Tibial nerve (tissue), 4 donors: Measurements from ENCODE around the gene TSPAN17. TPM values are rescaled to one million over a fixed set of nuclear protein-coding genes. Genes with fewer than 3 reads are reported as not detected.

ENCODE experiments used
- DNase-seq, 2 donors: peaks; one replicate each; pipeline ENCODE4 v3.0.0-alpha.2; 2019; ENCODE audit warnings: low spot score in 2 of 2
- H3K27ac ChIP-seq, 4 donors: fragments of 200-600 bp; sonication (generic) in 3 of 4; one replicate each; pipeline ENCODE4 v1.5.1; 2017 to 2019; ENCODE audit warnings: mild to moderate bottlenecking in 1 of 4
- H3K27me3 ChIP-seq, 2 donors: fragments of 200-600 bp; sonication (generic) in 1 of 2; one replicate each; pipeline versions ENCODE4 v1.5.1 to v1.6.0; 2017 to 2019
- H3K36me3 ChIP-seq, 3 donors: fragments of 200-600 bp; sonication (generic); one replicate each; pipeline ENCODE4 v1.5.1; 2018 to 2019
- H3K4me1 ChIP-seq, 4 donors: fragments of 200-600 bp; sonication (generic) in 3 of 4; one replicate each; pipeline ENCODE4 v1.5.1; 2017 to 2019
- H3K4me3 ChIP-seq, 4 donors: fragments of 200-600 bp; sonication (generic) in 3 of 4; one replicate each; pipeline ENCODE4 v1.5.1; 2017 to 2019; ENCODE audit warnings: mild to moderate bottlenecking in 1 of 4, moderate library complexity in 1 of 4
- H3K9me3 ChIP-seq, 4 donors: fragments of 200-600 bp; sonication (generic) in 3 of 4; one replicate each; pipeline ENCODE4 v1.5.1; 2017 to 2019
- CTCF ChIP-seq, 5 experiments: fragments of 200-600 bp in 3 of 5; fragments of 450-650 bp in 2 of 5; sonication (generic) in 3 of 5; IDR thresholded peaks; one replicate each; pipeline ENCODE4 v1.5.1; 2016 to 2019; ENCODE audit warnings: antibody characterized with exemption in 5 of 5, mild to moderate bottlenecking in 3 of 5, moderate library complexity in 2 of 5
- EP300 ChIP-seq, 2 donors: sonication (generic); formaldehyde crosslinking; IDR thresholded peaks; one replicate each; pipeline ENCODE4 v1.6.1; 2017; ENCODE audit warnings: antibody characterized with exemption in 2 of 2, mild to moderate bottlenecking in 1 of 2
- POLR2A ChIP-seq, 2 donors: fragments of 450-650 bp; IDR thresholded peaks; one replicate each; pipeline ENCODE4 v1.6.1; 2017; ENCODE audit warnings: antibody characterized with exemption in 2 of 2, mild to moderate bottlenecking in 2 of 2, moderate library complexity in 2 of 2
- WGBS, 2 donors: methylation state at CpG; one replicate each; pipeline ENCODE4 v1.1.5; 2018; 5-methylcytosine and 5-hydroxymethylcytosine counted together
- total RNA-seq, 4 donors: library from RNA; depleted of rRNA; stranded (reverse); fragments of >200 nt; gene quantifications; one replicate each; pipeline ENCODE4 v1.1.0, GENCODE V29; 2016

Gene TSPAN17
- total RNA-seq, 4 donors from 2014 or later, result 11.0 to 25.8 (median 14.3) TPM

- H3K36me3 ChIP-seq, result no peaks in the 10 kb centered on the region
- no peak for DNase-seq
- peaks cover 0 to 98% of the 10 kb centered on the region in 2 donors for H3K27me3 ChIP-seq
- H3K4me3 ChIP-seq, result no peak overlapping the region
- WGBS, 2 donors, result 64 to 68% methylated on average over 11 to 13 of the region's 13 CpGs
- H3K9me3 ChIP-seq, result no peaks in the 10 kb centered on the region
- no peak for TF ChIP-seq POLR2A (IDR thresholded peaks at IDR 0.05)
- TF ChIP-seq CTCF (IDR thresholded peaks at IDR 0.05), result no peak
- TF ChIP-seq EP300 (IDR thresholded peaks at IDR 0.05), result no peak
- peaks cover 0 to 18% (median 10%) of the 10 kb centered on the region in 4 donors for H3K4me1 ChIP-seq
- no peak overlapping the region for H3K27ac ChIP-seq
These were observed 25.6 kb upstream of the TSPAN17 start for GRCh38 chr5:176621661-176622079.

DNA sequence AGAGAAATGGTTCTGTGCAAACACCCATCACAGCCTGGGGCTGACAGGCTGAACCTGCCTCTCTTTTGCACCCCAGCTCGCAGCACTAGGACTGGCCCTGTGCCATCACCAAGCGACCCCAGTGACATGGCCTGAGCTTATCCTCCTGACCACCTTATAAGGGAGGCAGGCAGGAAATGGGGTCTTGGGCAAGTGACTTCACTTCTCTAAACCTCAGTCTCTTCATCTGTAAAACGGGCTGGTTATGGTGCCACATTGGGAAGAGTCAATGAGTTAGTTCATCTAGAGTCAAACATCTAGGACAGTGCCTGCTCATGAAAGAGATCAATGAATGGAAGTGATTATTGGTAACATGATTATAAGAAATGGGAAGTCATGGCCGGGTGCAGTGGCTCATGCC lies 23.1 kb upstream of the TSPAN17 start:
- Histone ChIP-seq H3K4me3 (no peak overlapping the region), H3K36me3 (no peaks in the 10 kb centered on the region), H3K4me1 (peaks cover 0 to 19% (median 9%) of the 10 kb centered on the region in 4 donors), H3K27me3 (peaks cover 0 to 98% of the 10 kb centered on the region in 2 donors), H3K27ac (no peak overlapping the region), H3K9me3 (no peaks in the 10 kb centered on the region)
- TF ChIP-seq EP300 (IDR thresholded peaks at IDR 0.05), result no peak
- no peak for TF ChIP-seq POLR2A (IDR thresholded peaks at IDR 0.05)
- TF ChIP-seq CTCF (IDR thresholded peaks at IDR 0.05), result no peak
- no peak for DNase-seq
- 75 to 82% methylated on average over 4 of the region's 4 CpGs for WGBS, 2 donors

GRCh38 chr5:176624938-176625337 lies 22.3 kb upstream of the TSPAN17 start:
- Histone ChIP-seq H3K27ac (no peak overlapping the region), H3K9me3 (no peaks in the 10 kb centered on the region), H3K4me1 (peaks cover 0 to 19% (median 6%) of the 10 kb centered on the region in 4 donors), H3K4me3 (no peak overlapping the region), H3K27me3 (peaks cover 0 to 98% of the 10 kb centered on the region in 2 donors), H3K36me3 (no peaks in the 10 kb centered on the region)
- 42 to 63% methylated on average over 9 of the region's 9 CpGs for WGBS, 2 donors
- no peak for DNase-seq
- no peak for TF ChIP-seq POLR2A (IDR thresholded peaks at IDR 0.05)
- no peak for TF ChIP-seq CTCF (IDR thresholded peaks at IDR 0.05)
- no peak for TF ChIP-seq EP300 (IDR thresholded peaks at IDR 0.05)

DNA sequence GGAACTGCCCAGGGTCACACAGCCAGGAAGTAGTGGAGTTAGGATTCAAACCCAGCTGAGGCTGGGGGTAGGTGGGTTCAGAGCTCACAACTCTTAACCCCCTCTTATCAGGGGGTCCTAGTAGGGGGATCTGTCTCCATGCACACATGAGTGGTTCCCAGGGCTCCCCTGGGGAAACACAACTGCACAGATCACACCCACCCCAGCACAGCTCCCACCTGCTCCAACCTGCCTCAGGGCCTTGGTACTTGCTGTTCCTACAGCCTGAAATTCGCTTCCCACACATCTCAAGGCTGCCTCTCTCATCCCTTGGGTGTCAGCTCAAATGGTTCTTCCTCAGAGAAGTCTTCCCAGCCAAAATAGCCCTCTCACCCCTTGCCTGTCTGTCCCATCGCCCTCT lies 21.8 kb upstream of the TSPAN17 start:
- H3K4me3 ChIP-seq, result no peak overlapping the region
- H3K27me3 ChIP-seq, result peaks cover 0 to 96% of the 10 kb centered on the region in 2 donors
- peaks cover 0 to 19% (median 5%) of the 10 kb centered on the region in 4 donors for H3K4me1 ChIP-seq
- TF ChIP-seq EP300 (IDR thresholded peaks at IDR 0.05) (no peak), CTCF (IDR thresholded peaks at IDR 0.05) (no peak), POLR2A (IDR thresholded peaks at IDR 0.05) (no peak)
- no peak for DNase-seq
- H3K36me3 ChIP-seq, result no peaks in the 10 kb centered on the region
- H3K9me3 ChIP-seq, result no peaks in the 10 kb centered on the region
- H3K27ac ChIP-seq, result no peak overlapping the region
- 69 to 70% methylated on average over 2 of the region's 2 CpGs for WGBS, 2 donors

DNA sequence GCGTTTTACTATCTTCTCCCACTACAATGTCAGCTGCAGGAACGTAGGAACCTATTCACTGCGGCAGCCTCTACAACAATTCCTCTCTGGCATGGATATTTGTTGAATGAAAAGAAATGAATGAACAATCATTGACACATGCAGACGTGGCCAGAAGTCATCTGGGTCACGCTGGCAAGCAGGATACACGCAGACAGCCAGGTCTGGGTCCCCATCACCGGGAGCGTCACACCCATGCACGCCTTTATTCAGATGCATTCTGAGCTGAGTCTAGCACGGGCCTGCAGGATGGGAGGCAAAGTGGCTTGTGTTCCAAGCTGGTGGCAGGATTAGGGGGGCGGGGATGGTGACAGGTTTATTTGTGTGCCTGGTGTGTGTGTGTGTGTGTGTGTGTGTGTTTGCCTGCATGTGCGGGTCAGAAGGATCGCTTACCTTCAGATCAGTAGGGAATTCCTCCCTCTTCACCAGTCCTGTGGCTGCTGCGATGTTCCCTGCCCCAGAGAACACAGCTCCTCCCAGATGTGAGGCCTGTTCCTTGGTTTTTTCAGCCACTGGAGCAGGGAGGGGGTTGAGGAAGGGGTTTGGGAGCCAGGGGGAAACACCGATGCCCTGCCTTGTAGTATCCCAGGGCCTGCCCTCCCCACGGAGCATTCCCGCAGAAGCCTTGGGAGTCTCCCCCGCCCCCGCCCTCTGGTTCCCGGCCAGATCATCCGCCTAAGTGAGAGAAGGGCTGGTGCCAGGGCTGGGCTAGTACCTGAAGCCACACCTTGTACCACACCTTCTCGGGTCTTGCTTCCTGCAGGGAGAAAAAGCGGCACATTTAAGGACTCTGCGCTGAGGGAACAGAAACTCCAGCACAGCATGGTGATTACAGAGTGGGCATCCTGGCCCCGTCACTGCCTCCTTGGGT lies 21.1 kb upstream of the TSPAN17 start:
- H3K36me3 ChIP-seq, result no peaks in the 10 kb centered on the region
- no peak overlapping the region for H3K4me3 ChIP-seq
- no peak for TF ChIP-seq CTCF (IDR thresholded peaks at IDR 0.05)
- no peak for TF ChIP-seq POLR2A (IDR thresholded peaks at IDR 0.05)
- TF ChIP-seq EP300 (IDR thresholded peaks at IDR 0.05), result no peak
- no peak overlapping the region for H3K27ac ChIP-seq
- H3K4me1 ChIP-seq, result peaks cover 0 to 20% (median 6%) of the 10 kb centered on the region in 4 donors
- H3K27me3 ChIP-seq, result peaks cover 0 to 96% of the 10 kb centered on the region in 2 donors
- DNase-seq, result no peak
- WGBS, 2 donors, result 44 to 45% methylated on average over 22 to 25 of the region's 25 CpGs
- no peaks in the 10 kb centered on the region for H3K9me3 ChIP-seq
